Stimulated activated CD8-positive, alpha-beta memory T cell treated with anti-CD3 and anti-CD28 coated beads, Interleukin-7, amount 100 ng/mL, for 48 hours (primary cell): ENCODE results near the gene CST4.
"Not testable (repeated sequence)": the region's sequence is repeated elsewhere in the genome, so short reads cannot be mapped to it uniquely, and the experiment has no call there.

Experiments used
- DNase-seq, 2 donors: peaks; one replicate each; pipeline ENCODE4 v3.0.0-alpha.2; 2020; ENCODE audit warnings: low read depth in 1 of 2; ENCODE audit errors: extremely low read depth in 1 of 2

Gene CST4

GRCh38 chr20:23690581-23690980, 1.7 kb upstream of the CST4 start:
- no peak for DNase-seq

- DNase-seq = no peak
Observed at GRCh38 chr20:23689399-23689690, 507 bp upstream of the CST4 start.

- no peak for DNase-seq
Observed at GRCh38 chr20:23687986-23688385, 852 bp downstream of the CST4 start.

GRCh38 chr20:23686046-23686750, 2.6 kb downstream of the CST4 start:
- no peak for DNase-seq

- not testable (repeated sequence) for DNase-seq
Observed at GRCh38 chr20:23685529-23685896, 3.3 kb downstream of the CST4 start.

GRCh38 chr20:23684261-23684660, 4.6 kb downstream of the CST4 start:
- no peak for DNase-seq

- DNase-seq = no peak
Observed at GRCh38 chr20:23683807-23684206, 5.0 kb downstream of the CST4 start.

GRCh38 chr20:23683281-23683680, 5.6 kb downstream of the CST4 start:
- no peak for DNase-seq

GRCh38 chr20:23680146-23680545, 8.7 kb downstream of the CST4 start:
- no peak for DNase-seq

- DNase-seq = no peak
Observed at GRCh38 chr20:23679133-23680092, 9.4 kb downstream of the CST4 start.

- DNase-seq = no peak
Observed at GRCh38 chr20:23673209-23673608, 15.6 kb downstream of the CST4 start.

GRCh38 chr20:23672158-23672557, 16.7 kb downstream of the CST4 start:
- DNase-seq = no peak

GRCh38 chr20:23671479-23671878, 17.4 kb downstream of the CST4 start:
- no peak for DNase-seq

- no peak for DNase-seq
Observed at GRCh38 chr20:23670361-23670760, 18.5 kb downstream of the CST4 start.

- DNase-seq = no peak
Observed at GRCh38 chr20:23669866-23670265, 19.0 kb downstream of the CST4 start.

GRCh38 chr20:23669327-23669726, 19.5 kb downstream of the CST4 start:
- no peak for DNase-seq

- DNase-seq = peak in 1 of 2 donors; percentile 11
Observed at GRCh38 chr20:23668477-23668951, 20.3 kb downstream of the CST4 start.

- no peak for DNase-seq
Observed at GRCh38 chr20:23667666-23668065, 21.2 kb downstream of the CST4 start.

GRCh38 chr20:23666698-23667097, 22.1 kb downstream of the CST4 start:
- no peak for DNase-seq

GRCh38 chr20:23666189-23666588, 22.6 kb downstream of the CST4 start:
- DNase-seq = no peak

GRCh38 chr20:23664954-23665353, 23.9 kb downstream of the CST4 start:
- DNase-seq = no peak

- DNase-seq = not testable (repeated sequence)
Observed at GRCh38 chr20:23664046-23664445, 24.8 kb downstream of the CST4 start.
